Vagina (tissue), 2 donors: Measurements from ENCODE around the gene DNASE1L3.

Source experiments
- POLR2A ChIP-seq, 2 donors: fragments of 450-650 bp; IDR thresholded peaks; one replicate each; pipeline ENCODE4 v1.6.1; 2017; ENCODE audit warnings: antibody characterized with exemption in 2 of 2, mild to moderate bottlenecking in 2 of 2, moderate library complexity in 2 of 2
- POLR2AphosphoS5 ChIP-seq, 2 donors: sonication (generic); formaldehyde crosslinking; IDR thresholded peaks; one replicate each; pipeline ENCODE4 v1.9.0; 2017; ENCODE audit warnings: antibody characterized with exemption in 2 of 2, mild to moderate bottlenecking in 2 of 2, low read depth in 1 of 2; ENCODE audit not compliant: insufficient read depth in 1 of 2
- TF ChIP-seq, protein P1 (sequence below), 3 experiments: fragments of 450-650 bp in 2 of 3; fragments of 200-600 bp in 1 of 3; sonication (generic) in 1 of 3; IDR thresholded peaks; one replicate each; pipeline ENCODE4 v1.5.1; 2017 to 2019; ENCODE audit warnings: antibody characterized with exemption in 3 of 3, mild to moderate bottlenecking in 2 of 3, moderate library complexity in 2 of 3

DNA sequence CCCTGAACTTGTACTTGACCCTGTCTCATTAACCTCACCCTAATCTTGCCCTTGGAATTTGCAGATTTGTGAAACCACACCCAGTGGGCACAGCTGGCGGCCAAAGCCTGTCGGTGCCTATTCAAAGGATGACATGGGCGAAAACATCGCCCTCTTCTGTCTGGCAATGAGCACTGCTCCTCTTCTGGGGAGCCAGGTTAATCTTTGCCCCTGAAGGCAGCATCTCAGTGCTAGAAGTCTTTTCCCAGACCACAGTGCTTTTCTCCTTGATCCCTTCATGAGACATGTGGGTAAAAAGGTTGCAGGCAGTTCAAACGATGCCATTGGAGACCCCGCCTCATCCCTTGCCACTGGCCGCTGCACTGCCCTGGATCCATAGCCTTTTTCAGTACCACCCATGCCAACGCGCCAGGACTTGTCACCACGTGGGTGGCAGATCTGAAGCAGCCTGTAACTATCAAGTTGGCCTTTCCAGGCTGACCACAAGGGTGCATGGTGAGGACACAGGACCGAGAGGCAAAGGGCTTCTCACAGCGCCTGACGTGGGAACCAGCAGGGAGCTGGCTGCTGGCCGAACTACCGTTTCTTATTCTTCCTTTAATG is 6.5 kb upstream of the DNASE1L3 start:
- TF ChIP-seq, protein P1, sequence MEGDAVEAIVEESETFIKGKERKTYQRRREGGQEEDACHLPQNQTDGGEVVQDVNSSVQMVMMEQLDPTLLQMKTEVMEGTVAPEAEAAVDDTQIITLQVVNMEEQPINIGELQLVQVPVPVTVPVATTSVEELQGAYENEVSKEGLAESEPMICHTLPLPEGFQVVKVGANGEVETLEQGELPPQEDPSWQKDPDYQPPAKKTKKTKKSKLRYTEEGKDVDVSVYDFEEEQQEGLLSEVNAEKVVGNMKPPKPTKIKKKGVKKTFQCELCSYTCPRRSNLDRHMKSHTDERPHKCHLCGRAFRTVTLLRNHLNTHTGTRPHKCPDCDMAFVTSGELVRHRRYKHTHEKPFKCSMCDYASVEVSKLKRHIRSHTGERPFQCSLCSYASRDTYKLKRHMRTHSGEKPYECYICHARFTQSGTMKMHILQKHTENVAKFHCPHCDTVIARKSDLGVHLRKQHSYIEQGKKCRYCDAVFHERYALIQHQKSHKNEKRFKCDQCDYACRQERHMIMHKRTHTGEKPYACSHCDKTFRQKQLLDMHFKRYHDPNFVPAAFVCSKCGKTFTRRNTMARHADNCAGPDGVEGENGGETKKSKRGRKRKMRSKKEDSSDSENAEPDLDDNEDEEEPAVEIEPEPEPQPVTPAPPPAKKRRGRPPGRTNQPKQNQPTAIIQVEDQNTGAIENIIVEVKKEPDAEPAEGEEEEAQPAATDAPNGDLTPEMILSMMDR (IDR thresholded peaks at IDR 0.05), result peak in 2 of 3 experiments; percentile 57 to 61
- TF ChIP-seq POLR2AphosphoS5 (IDR thresholded peaks at IDR 0.05; ENCODE audit: insufficient read depth in 1 of 2, low read depth in 1 of 2), result no peak
- TF ChIP-seq POLR2A (IDR thresholded peaks at IDR 0.05), result no peak
